SJSA1 (cell line): ENCODE measurements around the gene NPFF. TPM values are rescaled to one million over a fixed set of nuclear protein-coding genes. Genes with fewer than 3 reads are reported as not detected.

Experiments used
- DNase-seq, 2 experiments: peaks; one replicate each; pipeline ENCODE4 v3.0.0-alpha.2; 2015 to 2020; ENCODE audit warnings: low spot score in 2 of 2, low read depth in 1 of 2
- H3K27ac ChIP-seq: fragments of 250-450 bp; sonication (Bioruptor Pico); 2 replicates; pipeline ENCODE4 v1.5.1; 2020; ENCODE audit warnings: mild to moderate bottlenecking, moderate library complexity
- H3K27me3 ChIP-seq: fragments of 250-450 bp; sonication (Bioruptor Pico); replicated peaks from 2 replicates; pipeline ENCODE4 v1.5.1; 2020; ENCODE audit warnings: mild to moderate bottlenecking, moderate library complexity
- H3K36me3 ChIP-seq: fragments of 250-450 bp; sonication (Bioruptor Pico); 2 replicates; pipeline ENCODE4 v1.5.1; 2020; ENCODE audit warnings: mild to moderate bottlenecking
- H3K4me1 ChIP-seq: fragments of 250-450 bp; sonication (Bioruptor Pico); replicated peaks from 2 replicates; pipeline ENCODE4 v1.6.1; 2021; ENCODE audit warnings: mild to moderate bottlenecking
- H3K4me3 ChIP-seq: fragments of 250-450 bp; sonication (Bioruptor Pico); 2 replicates; pipeline ENCODE4 v1.5.1; 2020; ENCODE audit warnings: mild to moderate bottlenecking
- H3K9me3 ChIP-seq: fragments of 250-450 bp; sonication (Bioruptor Pico); replicated peaks from 2 replicates; pipeline ENCODE4 v1.5.1; 2020; ENCODE audit warnings: mild to moderate bottlenecking
- total RNA-seq: library from RNA; depleted of rRNA; stranded (reverse); fragments of >200 nt; shearing (Covaris generic); gene quantifications from 2 replicates; pipeline ENCODE4 v1.2.3, GENCODE V29; 2014

NPFF gene
- total RNA-seq, 1 experiment from 2014 or later: not detected

DNA sequence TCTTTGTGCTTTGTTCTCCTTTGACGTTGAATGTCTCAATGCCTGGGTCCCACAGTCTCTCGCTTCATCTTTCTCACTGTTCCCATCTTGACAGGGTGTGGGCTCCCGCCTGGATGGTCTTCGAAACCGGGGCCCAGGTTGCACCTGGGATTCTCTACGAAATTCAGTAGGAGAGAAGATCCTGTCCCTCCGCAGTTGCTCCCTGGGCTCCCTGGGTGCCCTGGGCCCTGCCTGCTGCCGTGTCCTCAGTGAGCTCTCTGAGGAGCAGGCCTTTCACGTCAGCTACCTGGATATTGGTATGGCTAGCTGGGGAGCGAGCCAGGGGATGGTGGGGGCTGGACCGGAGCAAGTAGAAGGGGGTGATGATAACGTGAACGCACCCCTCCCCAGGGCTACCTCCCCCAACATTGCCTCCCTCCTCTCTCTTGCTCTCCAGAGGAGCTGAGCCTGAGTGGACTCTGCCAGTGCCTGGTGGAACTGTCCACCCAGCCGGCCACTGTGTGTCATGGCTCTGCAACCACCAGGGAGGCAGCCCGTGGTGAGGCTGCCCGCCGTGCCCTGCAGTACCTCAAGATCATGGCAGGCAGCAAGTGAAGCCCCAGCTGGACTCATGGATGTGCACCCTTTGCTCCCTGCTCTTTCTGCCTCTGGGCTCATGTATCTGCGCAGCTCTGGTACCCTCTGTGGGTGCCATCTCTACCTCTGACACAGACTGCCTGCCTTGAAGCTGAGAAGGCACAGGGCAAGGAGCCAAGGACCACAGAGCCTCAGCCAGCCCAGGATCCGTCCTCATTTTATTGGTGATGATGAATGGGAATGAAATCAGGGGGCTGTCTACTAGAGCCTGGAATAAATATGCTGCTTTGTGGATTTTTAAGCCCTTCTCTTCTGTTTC is 1.5 kb downstream of the NPFF start:
- no peaks in the 10 kb centered on the region for H3K9me3 ChIP-seq
- H3K4me1 ChIP-seq: peaks cover 21% of the 10 kb centered on the region
- H3K36me3 ChIP-seq: peaks cover 35% of the 10 kb centered on the region
- H3K4me3 ChIP-seq: no peak overlapping the region
- H3K27me3 ChIP-seq: no peaks in the 10 kb centered on the region
- H3K27ac ChIP-seq: peak overlapping the region; percentile 2; the same call in 1 of the 2 replicates
- no peak for DNase-seq

- H3K27me3 ChIP-seq: no peaks in the 10 kb centered on the region
- H3K9me3 ChIP-seq: no peaks in the 10 kb centered on the region
- H3K36me3 ChIP-seq: peaks cover 35% of the 10 kb centered on the region
- H3K4me1 ChIP-seq: peaks cover 25% of the 10 kb centered on the region
- H3K27ac ChIP-seq: peak overlapping the region; percentile 2; the same call in 1 of the 2 replicates
- H3K4me3 ChIP-seq: no peak overlapping the region
- peak in 1 of 2 experiments; percentile 72 for DNase-seq
Measured at GRCh38 chr12:53505086-53505485, 2.2 kb downstream of the NPFF start.

DNA sequence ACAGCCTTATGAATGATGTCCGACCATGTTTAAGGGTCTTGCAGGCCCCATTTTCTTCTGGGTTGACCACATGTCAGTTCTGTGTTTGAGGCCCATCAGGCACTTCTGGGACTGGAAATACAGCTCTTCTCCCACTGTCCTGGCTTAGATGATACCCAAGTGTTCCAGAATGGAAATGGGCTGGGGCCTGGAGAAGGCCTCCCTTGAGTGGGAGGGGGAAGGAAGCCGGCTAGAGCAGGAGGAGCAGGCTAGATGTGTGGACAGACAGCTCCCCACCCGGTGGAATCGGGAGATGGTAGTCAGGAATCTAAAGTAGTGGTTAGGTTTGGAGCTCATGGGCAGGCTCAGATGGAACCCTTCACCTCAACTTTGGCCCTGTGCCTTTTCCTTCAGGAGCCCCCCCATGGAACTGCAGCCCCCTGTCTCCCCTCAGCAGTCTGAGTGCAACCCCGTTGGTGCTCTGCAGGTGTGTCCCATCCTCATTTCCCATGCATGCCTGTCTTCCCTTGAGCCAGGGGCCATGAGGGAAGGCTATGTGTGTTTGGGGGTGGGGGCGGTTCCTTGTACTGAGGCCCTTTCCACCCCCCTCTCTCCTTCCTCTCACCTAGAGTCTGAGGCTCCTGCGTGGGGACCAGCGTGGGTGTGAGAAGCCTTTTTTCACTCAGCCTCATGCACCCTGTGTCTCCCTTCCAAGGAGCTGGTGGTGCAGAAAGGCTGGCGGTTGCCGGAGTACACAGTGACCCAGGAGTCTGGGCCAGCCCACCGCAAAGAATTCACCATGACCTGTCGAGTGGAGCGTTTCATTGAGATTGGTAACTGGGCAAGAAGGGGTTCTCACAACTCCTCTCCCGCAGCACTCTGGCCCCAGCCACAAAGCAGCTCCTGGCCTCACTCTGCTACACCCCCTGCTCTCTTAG is 3.0 kb downstream of the NPFF start:
- no peaks in the 10 kb centered on the region for H3K27me3 ChIP-seq
- no peaks in the 10 kb centered on the region for H3K9me3 ChIP-seq
- no peak overlapping the region for H3K27ac ChIP-seq
- DNase-seq: no peak
- peaks cover 35% of the 10 kb centered on the region for H3K36me3 ChIP-seq
- H3K4me3 ChIP-seq: no peak overlapping the region
- peaks cover 30% of the 10 kb centered on the region for H3K4me1 ChIP-seq

- Histone ChIP-seq H3K27ac (no peak overlapping the region), H3K4me1 (peaks cover 33% of the 10 kb centered on the region), H3K27me3 (no peaks in the 10 kb centered on the region), H3K9me3 (no peaks in the 10 kb centered on the region), H3K4me3 (no peak overlapping the region), H3K36me3 (peaks cover 35% of the 10 kb centered on the region)
- no peak for DNase-seq
Measured at GRCh38 chr12:53502983-53503728, 4.1 kb downstream of the NPFF start.

DNA sequence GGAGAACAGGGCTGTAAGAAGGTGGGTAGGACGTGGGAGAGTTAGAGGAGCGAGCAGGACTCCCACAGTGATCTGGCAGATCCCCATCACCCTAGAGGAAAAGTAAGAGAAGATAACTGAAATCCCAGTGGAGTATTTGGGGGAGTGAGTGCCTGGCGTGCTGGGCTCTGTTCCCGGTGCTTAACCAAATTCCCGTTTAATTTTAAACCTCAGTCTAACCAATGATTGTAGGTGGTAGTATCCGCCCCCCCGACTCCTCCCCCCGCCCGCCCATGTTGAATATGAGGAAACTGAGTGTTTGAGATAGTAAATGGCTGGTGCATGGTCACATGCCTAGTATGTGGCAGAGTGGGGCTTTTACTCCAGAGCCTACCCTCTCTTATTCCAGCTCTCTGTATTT is 5.0 kb downstream of the NPFF start:
- peaks cover 33% of the 10 kb centered on the region for H3K4me1 ChIP-seq
- H3K36me3 ChIP-seq: peaks cover 35% of the 10 kb centered on the region
- H3K27me3 ChIP-seq: no peaks in the 10 kb centered on the region
- H3K4me3 ChIP-seq: peak overlapping the region; percentile 66; the same call in 1 of the 2 replicates
- H3K27ac ChIP-seq: no peak overlapping the region
- no peaks in the 10 kb centered on the region for H3K9me3 ChIP-seq
- DNase-seq: no peak

DNA sequence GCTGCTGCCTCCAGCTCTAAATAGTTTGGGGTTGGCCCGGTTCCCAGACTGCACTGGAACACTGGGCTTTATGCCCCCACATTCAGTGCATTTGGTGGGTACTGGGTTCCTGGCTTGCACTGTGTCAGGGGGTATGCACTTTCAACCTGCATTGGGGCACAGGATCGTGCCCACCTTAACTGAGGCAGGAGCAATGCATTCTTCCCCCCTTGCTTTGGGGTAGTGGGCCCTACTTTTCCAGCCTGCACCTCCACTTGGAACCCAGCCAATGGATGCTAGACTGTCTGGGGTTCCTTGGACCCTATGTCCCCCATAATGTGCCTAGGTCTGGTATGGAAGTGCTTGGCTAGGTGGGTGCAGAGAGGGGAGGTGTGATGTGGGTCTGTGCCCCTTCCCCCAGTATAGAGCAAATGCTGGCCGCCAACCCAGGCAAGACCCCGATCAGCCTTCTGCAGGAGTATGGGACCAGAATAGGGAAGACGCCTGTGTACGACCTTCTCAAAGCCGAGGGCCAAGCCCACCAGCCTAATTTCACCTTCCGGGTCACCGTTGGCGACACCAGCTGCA is 5.6 kb downstream of the NPFF start:
- no peak for DNase-seq
- Histone ChIP-seq H3K36me3 (peaks cover 29% of the 10 kb centered on the region), H3K27ac (peak overlapping the region; percentile 84), H3K27me3 (no peaks in the 10 kb centered on the region), H3K4me1 (peaks cover 33% of the 10 kb centered on the region), H3K4me3 (peak overlapping the region; percentile 66), H3K9me3 (no peaks in the 10 kb centered on the region)

DNA sequence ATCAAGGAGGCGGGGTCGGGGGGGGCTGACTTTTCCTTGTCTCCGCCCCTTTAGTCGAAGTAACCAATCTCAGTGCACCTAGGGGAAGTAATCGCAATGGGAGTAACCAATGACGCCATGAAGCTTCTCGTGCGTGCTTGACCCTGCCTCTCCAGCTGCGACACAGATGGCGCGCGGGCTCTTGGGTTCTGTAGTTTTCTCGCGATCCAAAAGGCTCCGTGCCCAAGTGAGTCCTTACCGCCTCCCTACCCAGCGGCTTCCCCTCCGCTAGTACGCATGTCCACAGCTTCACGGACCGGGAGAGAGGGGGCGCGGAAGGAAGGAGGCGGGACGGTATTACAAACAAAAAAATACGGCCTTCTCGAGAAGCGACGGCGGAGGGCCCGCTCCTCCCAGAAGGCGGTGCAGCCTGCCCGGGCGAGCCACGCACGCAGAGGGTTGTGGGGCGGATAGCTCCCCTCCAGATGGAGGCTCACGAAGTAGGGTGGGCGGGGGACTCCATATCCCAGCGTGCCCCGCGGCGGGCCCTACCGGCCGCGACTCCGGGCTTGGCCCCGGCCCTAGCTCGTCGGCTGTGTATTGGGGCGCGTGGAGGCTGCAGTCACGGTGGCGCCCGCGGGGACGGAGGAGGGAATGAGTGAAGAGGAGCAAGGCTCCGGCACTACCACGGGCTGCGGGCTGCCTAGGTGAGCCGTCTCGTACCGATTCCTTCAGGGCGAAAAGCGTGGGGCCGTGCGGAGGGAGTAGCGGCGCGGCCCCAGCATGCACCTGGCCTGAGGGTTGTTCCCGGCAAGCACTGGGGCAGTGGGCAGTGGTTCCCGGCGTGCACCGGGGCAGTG is 6.3 kb downstream of the NPFF start, which contains the start of gene TARBP2:
Gene TARBP2 (plus strand): TSS at position 508 of the 839 bp plus-strand sequence. CDS start 126 bp downstream, at position 634.
- peak; percentile 98 to 99 for DNase-seq
- peak within 1 kb of the TSS; percentile 66 for H3K4me3 ChIP-seq
- H3K27ac ChIP-seq: peak within 1 kb of the TSS; percentile 84
- peaks cover 22% of the 10 kb centered on the region for H3K36me3 ChIP-seq
- H3K27me3 ChIP-seq: no peaks in the 10 kb centered on the region
- no peaks in the 10 kb centered on the region for H3K9me3 ChIP-seq
- peaks cover 33% of the 10 kb centered on the region for H3K4me1 ChIP-seq

DNA sequence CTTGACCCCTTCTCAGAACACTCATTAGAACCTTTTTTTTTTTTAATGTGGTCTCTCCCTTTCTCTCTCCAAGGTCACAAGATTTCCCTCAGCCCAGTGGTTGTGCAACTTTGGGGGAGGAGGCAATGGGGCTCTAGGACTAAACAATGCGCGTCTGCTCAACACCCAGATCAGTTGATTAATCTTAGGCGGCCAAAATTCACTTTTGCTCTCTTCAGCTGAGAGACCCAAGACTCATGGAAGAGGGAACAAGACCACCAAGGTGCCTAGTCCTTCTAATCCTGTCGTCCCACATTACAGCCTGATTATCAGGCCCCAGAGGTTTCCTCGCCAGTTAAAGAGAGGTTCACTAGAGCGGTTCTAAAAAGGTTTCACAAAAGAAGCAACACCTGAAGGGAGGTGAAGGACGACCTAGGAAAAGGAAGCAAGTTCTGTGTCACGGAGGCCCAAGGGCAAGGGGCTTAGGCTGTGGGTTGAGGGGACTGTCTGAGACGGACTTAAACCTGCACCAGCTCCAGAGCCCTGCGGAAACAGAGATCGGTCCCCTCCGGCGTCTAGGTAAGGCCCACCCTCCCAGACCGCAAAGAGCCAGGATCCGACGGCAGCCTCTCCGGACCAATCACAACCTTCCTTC is 7.0 kb downstream of the NPFF start:
- Histone ChIP-seq H3K4me3 (peak overlapping the region; percentile 66), H3K36me3 (peaks cover 15% of the 10 kb centered on the region), H3K9me3 (no peaks in the 10 kb centered on the region), H3K4me1 (peaks cover 27% of the 10 kb centered on the region), H3K27me3 (no peaks in the 10 kb centered on the region), H3K27ac (peak overlapping the region; percentile 10)
- no peak for DNase-seq

DNA sequence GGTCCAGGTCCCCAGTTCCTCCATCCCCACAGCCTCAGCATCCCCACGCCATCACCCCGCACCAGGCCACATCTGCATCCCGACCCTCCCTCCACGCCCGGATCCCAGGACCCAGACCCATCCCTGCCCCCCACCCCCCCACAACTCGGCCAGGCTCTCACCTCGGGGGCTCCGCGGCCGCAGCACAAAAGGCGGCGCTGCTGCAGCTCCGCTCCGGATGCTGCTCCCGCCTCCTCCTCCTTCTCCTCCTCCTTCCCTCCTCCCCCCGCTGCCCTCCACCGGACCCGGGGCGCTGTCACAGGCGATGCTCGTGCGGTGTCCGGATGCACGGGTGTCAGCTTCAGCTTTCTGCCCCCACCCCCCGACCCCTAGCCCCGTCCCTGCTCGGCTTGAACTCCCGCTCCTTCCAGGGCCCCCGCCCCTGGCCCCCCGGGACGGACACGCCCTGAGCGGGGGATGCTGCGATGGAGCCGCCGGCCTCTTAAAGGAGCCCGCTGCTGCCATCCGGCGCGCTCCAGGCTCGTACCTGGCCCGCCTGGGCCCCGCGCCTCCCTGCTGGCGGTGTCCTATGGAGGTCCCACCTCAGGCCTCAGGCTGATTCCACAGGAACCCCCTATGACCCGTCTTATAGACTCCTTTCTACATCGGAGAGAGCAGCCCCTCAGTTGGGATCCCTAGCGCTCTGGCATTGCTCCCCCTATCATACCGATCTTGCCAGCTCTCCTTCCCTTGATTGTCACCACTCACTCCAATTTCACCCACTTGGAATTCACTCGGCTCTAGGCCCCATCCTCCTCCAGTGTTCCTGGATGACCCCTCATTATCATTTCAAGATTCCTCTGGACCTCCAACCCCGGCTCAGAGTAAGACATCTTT is 7.8 kb downstream of the NPFF start, which contains the start of gene MAP3K12:
Gene MAP3K12 (minus strand): TSS at position 193 of the 876 bp plus-strand sequence. CDS start 12,067 bp downstream, outside the sequence.
- peak; percentile 56 to 71 for DNase-seq
- peak within 1 kb of the TSS; percentile 10 for H3K27ac ChIP-seq
- peaks cover 22% of the 10 kb centered on the region for H3K4me1 ChIP-seq
- H3K36me3 ChIP-seq: peaks cover 7% of the 10 kb centered on the region
- H3K27me3 ChIP-seq: no peaks in the 10 kb centered on the region
- H3K4me3 ChIP-seq: peak within 1 kb of the TSS; percentile 66
- H3K9me3 ChIP-seq: no peaks in the 10 kb centered on the region

GRCh38 chr12:53498235-53498630 is 9.1 kb downstream of the NPFF start:
- Histone ChIP-seq H3K27me3 (no peaks in the 10 kb centered on the region), H3K36me3 (no peaks in the 10 kb centered on the region), H3K27ac (no peak overlapping the region), H3K4me3 (no peak overlapping the region), H3K9me3 (no peaks in the 10 kb centered on the region), H3K4me1 (peaks cover 24% of the 10 kb centered on the region)
- no peak for DNase-seq

GRCh38 chr12:53497461-53497860 is 9.8 kb downstream of the NPFF start:
- DNase-seq: no peak
- Histone ChIP-seq H3K36me3 (no peaks in the 10 kb centered on the region), H3K27ac (no peak overlapping the region), H3K9me3 (no peaks in the 10 kb centered on the region), H3K4me3 (no peak overlapping the region), H3K27me3 (no peaks in the 10 kb centered on the region), H3K4me1 (peaks cover 27% of the 10 kb centered on the region)
